ENCODE data around the gene PHC1.
A peak's percentile ranks its signal among the peaks of the same experiment; 100 is the strongest.
"Not testable (repeated sequence)": the region's sequence is repeated elsewhere in the genome, so short reads cannot be mapped to it uniquely, and the experiment has no call there.

PHC1 gene

DNA sequence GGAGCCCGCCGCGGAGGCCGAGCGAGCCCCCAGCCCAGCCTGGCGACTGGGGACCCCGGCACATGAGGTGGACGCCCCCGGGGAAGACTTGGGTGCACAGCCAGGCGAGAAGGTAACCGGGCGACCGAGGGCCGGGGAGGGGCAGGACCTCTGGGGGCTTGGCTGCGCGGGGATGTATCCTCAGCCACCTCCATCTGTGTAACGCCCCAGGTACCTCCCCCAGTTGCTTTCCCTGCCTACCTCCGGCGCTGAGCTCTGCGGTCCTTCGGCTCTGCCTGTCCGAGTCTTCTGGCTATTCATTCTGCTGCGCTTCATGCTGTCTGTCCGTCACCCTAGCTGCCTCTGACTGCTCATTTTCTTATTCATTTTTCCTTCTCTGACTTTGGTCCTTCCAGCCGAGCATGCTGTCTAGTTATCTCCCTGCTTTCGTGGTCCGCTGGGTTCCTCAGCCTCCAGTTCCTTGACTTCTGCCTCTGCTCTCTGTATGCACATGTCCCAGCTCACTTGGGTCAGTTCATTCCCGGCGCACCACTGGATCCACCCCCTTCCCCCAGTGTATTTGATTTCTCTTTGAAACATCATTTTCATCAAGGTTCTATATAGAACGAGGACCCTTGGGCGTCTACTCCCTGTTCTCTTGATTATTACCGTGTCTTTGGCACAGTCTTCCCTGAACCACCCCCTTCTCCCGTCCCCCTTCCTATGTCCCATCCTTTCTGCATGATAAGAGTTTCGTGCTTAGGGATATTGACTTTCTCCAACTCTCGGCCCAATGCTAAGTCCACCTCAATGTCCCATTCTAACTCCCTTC, 612 bp downstream of the PHC1 start:
- Histone ChIP-seq H3K36me3 (ENCODE audit: control insufficient read depth, insufficient read depth, low read length) (no peaks in the 10 kb centered on the region), H3K27ac (ENCODE audit: low read depth, low read length) (peak overlapping the region; percentile 56), H3K9ac (ENCODE audit: low read length) (peak overlapping the region; percentile 61), H3K4me1 (ENCODE audit: control insufficient read depth, insufficient read depth, low read length) (peaks cover 7% of the 10 kb centered on the region), H3K27me3 (ENCODE audit: control insufficient read depth, insufficient read depth, low read length) (no peaks in the 10 kb centered on the region), H3K4me3 (ENCODE audit: low read length) (peak overlapping the region; percentile 89)

DNA sequence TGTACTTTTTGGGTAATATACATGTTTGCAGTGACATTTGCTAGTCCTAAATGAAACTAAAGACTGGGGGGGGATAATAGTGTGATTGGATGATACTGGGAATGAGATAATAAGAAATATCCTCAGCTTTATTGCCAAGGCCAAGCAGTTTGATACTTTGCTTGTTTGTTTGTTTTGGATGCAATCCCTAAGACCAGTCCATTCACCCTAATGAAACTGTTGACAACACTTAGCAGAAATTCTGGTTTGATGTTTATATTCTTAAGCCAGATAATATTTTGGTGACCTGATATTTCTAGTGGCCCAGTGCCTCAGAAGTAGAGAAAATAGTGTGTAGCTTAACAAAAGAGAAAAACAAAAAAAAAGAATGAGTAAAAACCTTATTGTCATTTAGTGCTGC, 1.8 kb downstream of the PHC1 start:
- Histone ChIP-seq H3K4me1 (ENCODE audit: control insufficient read depth, insufficient read depth, low read length) (peaks cover 7% of the 10 kb centered on the region), H3K4me3 (ENCODE audit: low read length) (no peak overlapping the region), H3K9ac (ENCODE audit: low read length) (no peak overlapping the region), H3K27me3 (ENCODE audit: control insufficient read depth, insufficient read depth, low read length) (no peaks in the 10 kb centered on the region), H3K36me3 (ENCODE audit: control insufficient read depth, insufficient read depth, low read length) (no peaks in the 10 kb centered on the region), H3K27ac (ENCODE audit: low read depth, low read length) (no peak overlapping the region)

GRCh38 chr12:8917031-8917430, 2.7 kb downstream of the PHC1 start:
- H3K27me3 ChIP-seq (ENCODE audit: control insufficient read depth, insufficient read depth, low read length): no peaks in the 10 kb centered on the region
- no peak overlapping the region for H3K27ac ChIP-seq (ENCODE audit: low read depth, low read length)
- H3K9ac ChIP-seq (ENCODE audit: low read length): no peak overlapping the region
- H3K36me3 ChIP-seq (ENCODE audit: control insufficient read depth, insufficient read depth, low read length): no peaks in the 10 kb centered on the region
- no peak overlapping the region for H3K4me3 ChIP-seq (ENCODE audit: low read length)
- peaks cover 7% of the 10 kb centered on the region for H3K4me1 ChIP-seq (ENCODE audit: control insufficient read depth, insufficient read depth, low read length)

DNA sequence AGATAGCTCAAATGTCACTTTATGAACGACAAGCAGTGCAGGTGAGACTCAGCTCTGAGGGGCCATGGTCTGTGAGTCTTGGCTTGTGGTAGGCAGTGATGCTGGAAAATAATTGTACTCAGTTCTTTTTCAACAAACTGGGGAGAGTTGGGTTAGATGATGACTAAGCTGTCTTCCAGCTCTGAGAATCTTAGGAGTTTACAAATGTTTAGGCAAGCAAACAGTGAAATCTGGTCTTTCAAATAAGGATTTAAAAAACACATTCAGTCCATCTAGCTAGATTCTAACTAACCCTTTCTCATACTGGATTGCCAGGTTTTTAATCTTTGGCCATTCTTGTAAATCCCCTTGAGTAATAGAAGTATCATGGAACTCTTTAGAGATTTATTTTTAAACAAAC, 3.4 kb downstream of the PHC1 start:
- Histone ChIP-seq H3K27ac (ENCODE audit: low read depth, low read length) (no peak overlapping the region), H3K27me3 (ENCODE audit: control insufficient read depth, insufficient read depth, low read length) (no peaks in the 10 kb centered on the region), H3K36me3 (ENCODE audit: control insufficient read depth, insufficient read depth, low read length) (peaks cover 2% of the 10 kb centered on the region), H3K9ac (ENCODE audit: low read length) (no peak overlapping the region), H3K4me3 (ENCODE audit: low read length) (no peak overlapping the region), H3K4me1 (ENCODE audit: control insufficient read depth, insufficient read depth, low read length) (peaks cover 7% of the 10 kb centered on the region)

DNA sequence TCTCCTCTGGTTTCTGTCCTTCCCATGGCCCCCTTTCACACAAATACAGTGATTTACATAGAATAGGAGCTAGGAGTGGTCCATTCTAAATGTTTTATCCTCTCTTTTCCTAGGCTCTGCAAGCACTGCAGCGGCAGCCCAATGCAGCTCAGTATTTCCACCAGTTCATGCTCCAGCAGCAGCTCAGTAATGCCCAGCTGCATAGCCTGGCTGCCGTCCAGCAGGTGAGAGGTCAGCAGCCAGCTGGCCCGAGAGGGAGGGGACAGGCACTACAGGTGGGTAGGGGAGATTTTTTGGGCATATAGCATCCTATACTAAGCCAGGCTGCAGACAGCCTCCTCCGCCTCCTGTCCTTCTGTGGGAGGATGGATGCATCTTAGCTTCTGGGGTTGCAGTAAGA, 5.3 kb downstream of the PHC1 start:
- not testable (repeated sequence) for H3K27ac ChIP-seq (ENCODE audit: low read depth, low read length); H3K9ac ChIP-seq (ENCODE audit: low read length); H3K27me3 ChIP-seq (ENCODE audit: control insufficient read depth, insufficient read depth, low read length); H3K4me3 ChIP-seq (ENCODE audit: low read length); H3K36me3 ChIP-seq (ENCODE audit: control insufficient read depth, insufficient read depth, low read length); H3K4me1 ChIP-seq (ENCODE audit: control insufficient read depth, insufficient read depth, low read length)

- Histone ChIP-seq H3K36me3 (ENCODE audit: control insufficient read depth, insufficient read depth, low read length) (peaks cover 2% of the 10 kb centered on the region), H3K27ac (ENCODE audit: low read depth, low read length) (no peak overlapping the region), H3K4me1 (ENCODE audit: control insufficient read depth, insufficient read depth, low read length) (no peaks in the 10 kb centered on the region), H3K9ac (ENCODE audit: low read length) (no peak overlapping the region), H3K4me3 (ENCODE audit: low read length) (no peak overlapping the region), H3K27me3 (ENCODE audit: control insufficient read depth, insufficient read depth, low read length) (no peaks in the 10 kb centered on the region)
Measured at GRCh38 chr12:8922544-8922943, 8.2 kb downstream of the PHC1 start.

- H3K27me3 ChIP-seq (ENCODE audit: control insufficient read depth, insufficient read depth, low read length); H3K9ac ChIP-seq (ENCODE audit: low read length); H3K36me3 ChIP-seq (ENCODE audit: control insufficient read depth, insufficient read depth, low read length); H3K4me1 ChIP-seq (ENCODE audit: control insufficient read depth, insufficient read depth, low read length); H3K27ac ChIP-seq (ENCODE audit: low read depth, low read length); H3K4me3 ChIP-seq (ENCODE audit: low read length): not testable (repeated sequence)
Measured at GRCh38 chr12:8930655-8931323, 16.5 kb downstream of the PHC1 start.

DNA sequence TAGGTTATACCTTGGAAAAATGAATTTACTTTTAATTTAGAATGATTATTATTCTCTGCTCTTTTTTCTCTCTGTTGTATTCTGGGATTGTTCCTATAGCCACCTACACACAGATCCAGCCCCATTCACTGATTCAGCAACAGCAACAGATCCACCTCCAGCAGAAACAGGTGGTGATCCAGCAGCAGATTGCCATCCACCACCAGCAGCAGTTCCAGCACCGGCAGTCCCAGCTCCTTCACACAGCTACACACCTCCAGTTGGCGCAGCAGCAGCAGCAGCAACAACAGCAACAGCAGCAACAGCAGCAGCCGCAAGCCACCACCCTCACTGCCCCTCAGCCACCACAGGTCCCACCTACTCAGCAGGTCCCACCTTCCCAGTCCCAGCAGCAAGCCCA, 18.2 kb downstream of the PHC1 start:
- H3K27ac ChIP-seq (ENCODE audit: low read depth, low read length); H3K27me3 ChIP-seq (ENCODE audit: control insufficient read depth, insufficient read depth, low read length); H3K4me1 ChIP-seq (ENCODE audit: control insufficient read depth, insufficient read depth, low read length); H3K4me3 ChIP-seq (ENCODE audit: low read length); H3K9ac ChIP-seq (ENCODE audit: low read length); H3K36me3 ChIP-seq (ENCODE audit: control insufficient read depth, insufficient read depth, low read length): not testable (repeated sequence)

GRCh38 chr12:8934080-8934479, 19.8 kb downstream of the PHC1 start:
- H3K27me3 ChIP-seq (ENCODE audit: control insufficient read depth, insufficient read depth, low read length); H3K9ac ChIP-seq (ENCODE audit: low read length); H3K4me3 ChIP-seq (ENCODE audit: low read length); H3K27ac ChIP-seq (ENCODE audit: low read depth, low read length); H3K4me1 ChIP-seq (ENCODE audit: control insufficient read depth, insufficient read depth, low read length): not testable (repeated sequence)
- H3K36me3 ChIP-seq (ENCODE audit: control insufficient read depth, insufficient read depth, low read length): peaks cover 12% of the 10 kb centered on the region

DNA sequence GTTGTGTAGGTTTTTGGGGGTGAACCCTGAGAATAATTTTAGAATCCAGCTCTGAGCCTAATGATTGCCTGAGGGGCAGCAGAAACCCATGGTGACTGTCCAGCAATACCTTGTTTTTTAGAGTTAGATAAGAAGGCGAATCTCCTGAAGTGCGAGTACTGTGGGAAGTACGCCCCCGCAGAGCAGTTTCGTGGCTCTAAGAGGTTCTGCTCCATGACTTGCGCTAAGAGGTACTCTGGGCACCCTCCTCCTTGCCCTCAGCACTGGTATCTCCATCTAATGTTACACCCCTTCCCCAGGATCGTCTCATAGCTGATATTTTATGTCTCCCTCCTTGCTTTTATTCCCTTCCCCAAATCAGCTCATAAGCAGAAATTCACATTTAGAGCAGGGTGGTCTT, 22.4 kb downstream of the PHC1 start:
- H3K27me3 ChIP-seq (ENCODE audit: control insufficient read depth, insufficient read depth, low read length): no peaks in the 10 kb centered on the region
- no peak overlapping the region for H3K9ac ChIP-seq (ENCODE audit: low read length)
- no peak overlapping the region for H3K27ac ChIP-seq (ENCODE audit: low read depth, low read length)
- peaks cover 15% of the 10 kb centered on the region for H3K36me3 ChIP-seq (ENCODE audit: control insufficient read depth, insufficient read depth, low read length)
- no peaks in the 10 kb centered on the region for H3K4me1 ChIP-seq (ENCODE audit: control insufficient read depth, insufficient read depth, low read length)
- H3K4me3 ChIP-seq (ENCODE audit: low read length): no peak overlapping the region

DNA sequence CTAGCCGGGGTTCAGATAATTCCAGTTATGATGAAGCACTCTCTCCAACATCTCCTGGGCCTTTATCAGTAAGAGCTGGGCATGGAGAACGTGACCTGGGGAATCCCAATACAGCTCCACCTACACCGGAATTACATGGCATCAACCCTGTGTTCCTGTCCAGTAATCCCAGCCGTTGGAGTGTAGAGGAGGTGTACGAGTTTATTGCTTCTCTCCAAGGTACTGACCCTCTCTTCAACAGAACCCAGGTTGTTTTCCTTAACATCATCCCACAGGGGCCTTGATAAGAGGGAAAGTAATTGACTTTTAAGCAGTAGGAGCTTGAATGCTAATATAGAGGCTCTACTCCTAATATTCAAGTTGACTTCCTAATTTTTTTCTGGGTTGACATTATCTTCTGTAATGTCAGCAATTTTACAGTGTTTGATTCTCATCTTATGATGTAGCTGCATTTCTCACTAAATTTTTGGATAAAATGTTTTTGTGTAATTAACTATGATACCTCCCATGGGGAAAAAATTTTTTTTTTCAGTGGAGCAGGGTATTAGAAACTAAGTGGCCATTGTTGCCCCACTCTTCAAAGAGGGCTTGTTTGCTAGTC, 23.6 kb downstream of the PHC1 start:
- H3K27me3 ChIP-seq (ENCODE audit: control insufficient read depth, insufficient read depth, low read length): not testable (repeated sequence)

GRCh38 chr12:8941691-8942478, 27.6 kb downstream of the PHC1 start:
- H3K27ac ChIP-seq (ENCODE audit: low read depth, low read length): no peak overlapping the region
- H3K36me3 ChIP-seq (ENCODE audit: control insufficient read depth, insufficient read depth, low read length): peaks cover 31% of the 10 kb centered on the region

More for the DNA sequence above, 23.6 kb downstream of the PHC1 start:
- not testable (repeated sequence) for H3K9ac ChIP-seq (ENCODE audit: low read length); H3K4me1 ChIP-seq (ENCODE audit: control insufficient read depth, insufficient read depth, low read length); H3K27ac ChIP-seq (ENCODE audit: low read depth, low read length); H3K4me3 ChIP-seq (ENCODE audit: low read length)
- H3K36me3 ChIP-seq (ENCODE audit: control insufficient read depth, insufficient read depth, low read length): peaks cover 20% of the 10 kb centered on the region

More at GRCh38 chr12:8941691-8942478, 27.6 kb downstream of the PHC1 start:
- Histone ChIP-seq H3K9ac (ENCODE audit: low read length) (no peak overlapping the region), H3K27me3 (ENCODE audit: control insufficient read depth, insufficient read depth, low read length) (no peaks in the 10 kb centered on the region), H3K4me3 (ENCODE audit: low read length) (no peak overlapping the region), H3K4me1 (ENCODE audit: control insufficient read depth, insufficient read depth, low read length) (no peaks in the 10 kb centered on the region)
